ENCODE results near the gene REN. TPM values are rescaled to one million over a fixed set of nuclear protein-coding genes. Genes with fewer than 3 reads are reported as not detected.

Gene REN
- total and polyA plus RNA-seq, 2 of the 13 experiments (the other 11 are each of a cell fraction or from before 2014, with no cell fraction given) = not detected

GRCh38 chr1:204151552-204152309 is 14.4 kb downstream of the REN start, which contains the start of gene ETNK2 (continued):
- TF ChIP-seq MAZ (IDR thresholded peaks at IDR 0.05; ENCODE audit: borderline replicate concordance, low read depth, low read length) = peak; percentile 59; the same call in 1 of the 2 replicates
- peak; percentile 45; the same call in 1 of the 2 replicates for TF ChIP-seq MAZ (CRISPR knock-in tag; IDR thresholded peaks at IDR 0.05; ENCODE audit: low read depth)
- TF ChIP-seq SNRNP70 (IDR thresholded peaks at IDR 0.05; ENCODE audit: low read depth, low read length) = no peak
- TF ChIP-seq ZFP36 (IDR thresholded peaks at IDR 0.05; ENCODE audit: borderline replicate concordance, low read depth, low read length, partially characterized antibody) = no peak
- no peak for TF ChIP-seq DMAP1 (CRISPR knock-in tag; IDR thresholded peaks at IDR 0.05)
- no peak for TF ChIP-seq ZNF547 (CRISPR knock-in tag; IDR thresholded peaks at IDR 0.05)

- no peak overlapping the region for H2AFZ ChIP-seq (ENCODE audit: low read length)
- intact Hi-C loops (cut with micrococcal nuclease; ENCODE audit: unreplicated experiment) = loop anchor here (10.0 kb wide), 1 partner anchor 224 kb away; no protein-coding TSS in a partner anchor
- BruUV-seq (replicated peaks) = no TSS peak
- no peak for TF ChIP-seq ZNF639 (CRISPR knock-in tag; conservative IDR thresholded peaks at IDR 0.05)
- no peak for TF ChIP-seq RCOR2 (CRISPR knock-in tag; IDR thresholded peaks at IDR 0.05)
- no peak for TF ChIP-seq ZKSCAN8 (CRISPR knock-in tag; IDR thresholded peaks at IDR 0.05; ENCODE audit: borderline replicate concordance)
- TF ChIP-seq CCAR2 (optimal IDR thresholded peaks at IDR 0.05; ENCODE audit: low read depth, low read length) = no peak
- TF ChIP-seq REPIN1 (CRISPR knock-in tag; IDR thresholded peaks at IDR 0.05; ENCODE audit: borderline replicate concordance, low read depth) = peak; percentile 41; the same call in 1 of the 2 replicates
- TF ChIP-seq ZNF83 (CRISPR knock-in tag; IDR thresholded peaks at IDR 0.05; ENCODE audit: borderline replicate concordance) = no peak
- TF ChIP-seq PLRG1 (conservative IDR thresholded peaks at IDR 0.05) = no peak
- TF ChIP-seq BRD4 (CRISPR knock-in tag; IDR thresholded peaks at IDR 0.05) = no peak
- TF ChIP-seq BCLAF1 (IDR thresholded peaks at IDR 0.05) = no peak
Observed at GRCh38 chr1:204150702-204151551, 15.2 kb downstream of the REN start.

More at GRCh38 chr1:204150702-204151551, 15.2 kb downstream of the REN start:
- FAIRE-seq (no peak), DNase-seq (ENCODE audit: low spot score) (no peak), ATAC-seq (peak; percentile 20)
- no peaks in the 10 kb centered on the region for H3K9me3 ChIP-seq (ENCODE audit: low read length)
- 44% methylated on average over 18 of the region's 33 CpGs for WGBS (ENCODE audit: low lambda C conversion rate)
- H3K4me2 ChIP-seq (ENCODE audit: low read depth, low read length) = peak overlapping the region; percentile 77
- ChIA-PET CTCF (ENCODE audit: low intra/inter-chr PET ratio, low total read pairs) (no interaction called here), POLR2A (interaction anchor here (0.8 to 1.9 kb wide), 8 partner anchors 8 to 365 kb away, joined by 3 to 8 read pairs (median 4); partner anchors contain the start of genes GOLT1A, MDM4 and SNRPE)
- no peaks in the 10 kb centered on the region; a peak in 1 of 5 replicates for H3K27me3 ChIP-seq (ENCODE audit: control insufficient read depth in 1 of 2, insufficient read depth in 2 of 2, low read length in 2 of 2)
- in situ Hi-C loops (cut with HindIII; ENCODE audit: extremely low pct_ligation_motif_present, low pct_unique_long_range_greater_than_20kb) = no loop called here
- H3K4me1 ChIP-seq (ENCODE audit: insufficient read depth, low read length) = peaks cover 54% of the 10 kb centered on the region
- H3K4me3 ChIP-seq (replicated peaks in 1 of 3; ENCODE audit: insufficient read depth in 1 of 3, low read depth in 2 of 3, low read length in 3 of 3) = peak overlapping the region; percentile 61 to 82 (median 72)
- H4K20me1 ChIP-seq (ENCODE audit: insufficient read depth, low read length) = no peaks in the 10 kb centered on the region
- H3K79me2 ChIP-seq (ENCODE audit: insufficient read depth, low read length) = no peaks in the 10 kb centered on the region
- H3K9ac ChIP-seq (ENCODE audit: insufficient read depth, low read depth, low read length) = peak overlapping the region; percentile 63
- H3K27ac ChIP-seq (ENCODE audit: extremely low read length, insufficient read depth, low read length) = peak overlapping the region; percentile 38
- no peaks in the 10 kb centered on the region for H3K36me3 ChIP-seq (replicated peaks in 1 of 2; ENCODE audit: control insufficient read depth in 1 of 2, insufficient read depth in 2 of 2, low read length in 2 of 2)

Measured in HepG2 (cell line).